Natural killer cell (primary cell): Measurements from ENCODE around the gene MAD1L1. TPM values are rescaled to one million over a fixed set of nuclear protein-coding genes. Genes with fewer than 3 reads are reported as not detected.
A peak's percentile ranks its signal among the peaks of the same experiment; 100 is the strongest.

Source experiments
- ATAC-seq, 3 donors: fragments of 150-1000 bp in 2 of 3; fragments of 200-7000 bp in 1 of 3; cut with Tn5 transposase; 1 replicate in 1 of 3; 2 replicates in 2 of 3; pipeline ENCODE4 v1.10.0; 2021; ENCODE audit warnings: mild to moderate bottlenecking in 2 of 3, moderate library complexity in 2 of 3
- DNase-seq, 2 donors: peaks; one replicate each; pipeline versions ENCODE4 v3.0.0 to v3.0.0-alpha.2; 2013 to 2021; ENCODE audit warnings: mixed read lengths in 1 of 2
- H3K27ac ChIP-seq: one replicate; pipeline ENCODE4 v1.5.1; 2013; ENCODE audit warnings: mild to moderate bottlenecking, low read length
- H3K27me3 ChIP-seq: one replicate; pipeline ENCODE4 v1.6.1; 2013; ENCODE audit warnings: low read length; ENCODE audit not compliant: control insufficient read depth, insufficient read depth
- H3K36me3 ChIP-seq: one replicate; pipeline ENCODE4 v1.6.1; 2013; ENCODE audit warnings: low read length; ENCODE audit not compliant: control insufficient read depth, insufficient read depth
- H3K4me1 ChIP-seq: one replicate; pipeline ENCODE4 v1.6.1; 2013; ENCODE audit warnings: low read length; ENCODE audit not compliant: control insufficient read depth, insufficient read depth
- H3K4me3 ChIP-seq: one replicate; pipeline ENCODE4 v1.5.1; 2013; ENCODE audit warnings: low read length
- H3K9me3 ChIP-seq: one replicate; pipeline ENCODE4 v1.6.1; 2013; ENCODE audit warnings: low read length; ENCODE audit not compliant: control insufficient read depth, insufficient read depth
- H3K27ac Mint-ChIP-seq, 2 donors: one replicate each; pipeline ENCODE4 v1.8.0; 2022; ENCODE audit warnings: mild to moderate bottlenecking in 2 of 2, mixed read lengths in 2 of 2, moderate library complexity in 1 of 2
- H3K27me3 Mint-ChIP-seq, 2 donors: one replicate each; pipeline ENCODE4 v1.8.0; 2022; ENCODE audit warnings: low read depth in 2 of 2, mixed read lengths in 2 of 2
- H3K36me3 Mint-ChIP-seq: one replicate; pipeline ENCODE4 v1.8.0; 2022; ENCODE audit warnings: mixed read lengths
- H3K4me1 Mint-ChIP-seq, 2 donors: one replicate each; pipeline ENCODE4 v1.8.0; 2022; ENCODE audit warnings: mixed read lengths in 2 of 2
- H3K4me3 Mint-ChIP-seq: one replicate; pipeline ENCODE4 v1.8.0; 2022; ENCODE audit warnings: mild to moderate bottlenecking, moderate library complexity, mixed read lengths
- H3K9me3 Mint-ChIP-seq, 2 donors: one replicate each; pipeline ENCODE4 v1.8.0; 2022; ENCODE audit warnings: mixed read lengths in 2 of 2
- WGBS: methylation state at CpG from one replicate; pipeline ENCODE4 v1.1.7; 2013; ENCODE audit warnings: missing lambda C conversion rate; ENCODE audit not compliant: insufficient coverage; 5-methylcytosine and 5-hydroxymethylcytosine counted together
- intact Hi-C: fragments of 100-400 bp; cut with micrococcal nuclease; formaldehyde crosslinking; loops from one replicate; pipeline ENCODE4 v1.14.2; 2022
- total RNA-seq, 4 donors: library from RNA; stranded (reverse); fragments of 120-200 nt in 1 of 4; gene quantifications; one replicate each; pipeline versions ENCODE4 v1.2.3 to v1.2.4, GENCODE V29; 2013 to 2022
- TF ChIP-seq, protein P1 (sequence below): fragments of 200-600 bp; IDR thresholded peaks from one replicate; pipeline ENCODE4 v1.8.0; 2022; ENCODE audit warnings: antibody characterized with exemption

MAD1L1 gene
- total RNA-seq, 3 donors from 2014 or later (not counting 1 experiment from before 2014, with no cell fraction given): 53.6 to 81.2 (median 77.4) TPM

DNA sequence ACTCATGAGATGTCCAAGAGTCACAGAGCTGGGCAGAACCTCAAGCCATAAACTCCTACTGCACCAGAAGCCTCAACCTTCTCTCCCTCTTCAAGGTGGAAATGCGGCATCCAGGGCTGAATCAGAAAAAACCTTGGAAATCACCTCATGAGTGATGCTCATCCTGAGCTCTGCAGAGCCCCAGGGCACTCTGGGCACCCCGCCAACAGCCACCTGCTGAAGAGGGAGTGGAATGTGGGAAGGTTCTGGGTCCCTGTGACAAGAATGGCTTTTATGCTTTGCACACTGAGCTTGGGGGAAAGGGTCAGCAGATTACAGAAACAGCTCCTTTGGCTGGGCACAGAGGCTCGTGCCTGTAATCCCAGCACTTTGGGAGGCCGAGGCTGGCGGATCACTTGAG is 28.1 kb upstream of the MAD1L1 start:
- 95% methylated on average over 5 of the region's 5 CpGs for WGBS
- H3K9me3 ChIP-seq: no peaks in the 10 kb centered on the region
- H3K36me3 ChIP-seq: peaks cover 3% of the 10 kb centered on the region
- no peaks in the 10 kb centered on the region for H3K27me3 ChIP-seq
- no peak overlapping the region for H3K4me3 Mint-ChIP-seq
- H3K4me1 ChIP-seq: peaks cover 30% of the 10 kb centered on the region
- H3K27me3 Mint-ChIP-seq: no peaks in the 10 kb centered on the region
- no peaks in the 10 kb centered on the region for H3K9me3 Mint-ChIP-seq
- no peaks in the 10 kb centered on the region for H3K36me3 Mint-ChIP-seq
- ATAC-seq: no peak
- intact Hi-C loops: no loop called here
- no peak overlapping the region for H3K27ac Mint-ChIP-seq
- H3K27ac ChIP-seq: no peak overlapping the region
- no peak overlapping the region for H3K4me3 ChIP-seq
- H3K4me1 Mint-ChIP-seq: peaks cover 12 to 28% of the 10 kb centered on the region in 2 donors
- TF ChIP-seq, protein P1, sequence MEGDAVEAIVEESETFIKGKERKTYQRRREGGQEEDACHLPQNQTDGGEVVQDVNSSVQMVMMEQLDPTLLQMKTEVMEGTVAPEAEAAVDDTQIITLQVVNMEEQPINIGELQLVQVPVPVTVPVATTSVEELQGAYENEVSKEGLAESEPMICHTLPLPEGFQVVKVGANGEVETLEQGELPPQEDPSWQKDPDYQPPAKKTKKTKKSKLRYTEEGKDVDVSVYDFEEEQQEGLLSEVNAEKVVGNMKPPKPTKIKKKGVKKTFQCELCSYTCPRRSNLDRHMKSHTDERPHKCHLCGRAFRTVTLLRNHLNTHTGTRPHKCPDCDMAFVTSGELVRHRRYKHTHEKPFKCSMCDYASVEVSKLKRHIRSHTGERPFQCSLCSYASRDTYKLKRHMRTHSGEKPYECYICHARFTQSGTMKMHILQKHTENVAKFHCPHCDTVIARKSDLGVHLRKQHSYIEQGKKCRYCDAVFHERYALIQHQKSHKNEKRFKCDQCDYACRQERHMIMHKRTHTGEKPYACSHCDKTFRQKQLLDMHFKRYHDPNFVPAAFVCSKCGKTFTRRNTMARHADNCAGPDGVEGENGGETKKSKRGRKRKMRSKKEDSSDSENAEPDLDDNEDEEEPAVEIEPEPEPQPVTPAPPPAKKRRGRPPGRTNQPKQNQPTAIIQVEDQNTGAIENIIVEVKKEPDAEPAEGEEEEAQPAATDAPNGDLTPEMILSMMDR: no peak
- DNase-seq: no peak

DNA sequence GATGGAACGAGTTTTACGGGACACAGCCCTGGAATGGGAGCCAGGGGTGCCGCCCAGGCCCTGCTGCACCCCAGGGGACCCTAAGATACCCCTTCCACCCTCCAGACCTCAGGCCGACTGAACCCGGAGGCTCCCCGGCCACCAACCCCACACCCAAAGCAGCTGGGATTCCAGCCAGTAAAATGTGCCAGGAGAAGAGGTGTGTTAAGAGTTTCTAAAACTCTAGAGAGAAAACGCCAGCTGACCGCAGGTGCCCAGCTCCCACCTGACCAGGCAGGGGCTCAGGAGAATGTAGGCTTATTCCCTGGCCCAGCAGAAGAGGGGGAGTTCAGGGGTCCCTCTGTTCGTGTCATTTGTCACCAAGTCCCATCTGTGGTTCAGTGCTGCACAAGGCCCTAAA is 26.7 kb upstream of the MAD1L1 start:
- peaks cover 12 to 28% of the 10 kb centered on the region in 2 donors for H3K4me1 Mint-ChIP-seq
- Histone ChIP-seq H3K4me3 (no peak overlapping the region), H3K27ac (no peak overlapping the region), H3K4me1 (peaks cover 36% of the 10 kb centered on the region), H3K36me3 (peaks cover 3% of the 10 kb centered on the region), H3K9me3 (no peaks in the 10 kb centered on the region), H3K27me3 (no peaks in the 10 kb centered on the region)
- H3K9me3 Mint-ChIP-seq: no peaks in the 10 kb centered on the region
- no peak for DNase-seq
- WGBS: 87% methylated on average over 6 of the region's 9 CpGs
- H3K27ac Mint-ChIP-seq: peak overlapping the region; percentile 40 to 57
- intact Hi-C loops: no loop called here
- TF ChIP-seq, protein P1: no peak
- no peaks in the 10 kb centered on the region for H3K27me3 Mint-ChIP-seq
- peak in 1 of 3 donors; percentile 3 for ATAC-seq
- H3K36me3 Mint-ChIP-seq: no peaks in the 10 kb centered on the region
- peak overlapping the region; percentile 18 for H3K4me3 Mint-ChIP-seq

DNA sequence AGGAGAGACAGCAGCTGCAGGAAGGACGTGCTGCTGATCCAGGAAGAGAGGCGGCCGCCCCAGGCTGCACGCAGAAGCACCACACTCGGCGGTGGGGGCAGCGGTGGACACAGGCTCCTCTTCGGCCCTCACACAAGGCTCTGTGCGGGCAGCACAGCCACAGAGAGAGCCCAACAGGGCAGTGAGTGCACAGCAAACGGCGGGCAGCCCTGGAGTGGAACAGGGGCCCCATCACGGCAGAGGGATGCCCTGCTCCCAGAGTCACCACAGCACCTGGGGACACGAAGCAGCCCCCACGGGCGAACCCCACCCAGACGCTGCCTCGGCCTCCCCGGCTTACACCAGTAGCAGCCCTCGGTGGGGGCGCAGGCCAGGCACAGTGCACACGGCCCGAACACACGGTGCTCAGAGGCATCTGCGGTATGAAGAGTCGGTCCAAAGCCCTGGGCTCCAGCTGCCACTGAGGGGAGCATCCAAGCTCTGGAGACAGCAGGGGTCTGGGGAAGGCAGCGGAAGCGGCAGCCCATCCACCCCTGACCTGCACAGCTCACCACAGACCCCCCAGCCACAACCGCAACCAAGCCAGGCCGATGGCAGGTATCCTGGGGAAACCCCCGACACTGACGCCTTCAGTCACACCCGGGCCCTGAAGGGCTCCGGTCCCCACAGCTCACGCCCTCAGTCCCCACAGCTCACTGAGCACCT is 26.1 kb upstream of the MAD1L1 start:
- no peak overlapping the region for H3K4me3 ChIP-seq
- ATAC-seq (peak; percentile 69 to 90 (median 87)), DNase-seq (peak; percentile 35 to 53)
- peak overlapping the region; percentile 40 to 57 for H3K27ac Mint-ChIP-seq
- peaks cover 12 to 28% of the 10 kb centered on the region in 2 donors for H3K4me1 Mint-ChIP-seq
- no peaks in the 10 kb centered on the region for H3K36me3 Mint-ChIP-seq
- H3K9me3 Mint-ChIP-seq: no peaks in the 10 kb centered on the region
- no peaks in the 10 kb centered on the region for H3K27me3 ChIP-seq
- H3K4me1 ChIP-seq: peaks cover 36% of the 10 kb centered on the region
- no peak overlapping the region for H3K27ac ChIP-seq
- TF ChIP-seq, protein P1: no peak
- no peaks in the 10 kb centered on the region for H3K9me3 ChIP-seq
- H3K4me3 Mint-ChIP-seq: peak overlapping the region; percentile 18
- H3K36me3 ChIP-seq: no peaks in the 10 kb centered on the region
- H3K27me3 Mint-ChIP-seq: no peaks in the 10 kb centered on the region
- intact Hi-C loops: no loop called here
- 65% methylated on average over 34 of the region's 34 CpGs for WGBS

- no peak overlapping the region for H3K4me3 ChIP-seq
- Mint-ChIP-seq H3K4me3 (no peak overlapping the region), H3K36me3 (no peaks in the 10 kb centered on the region), H3K27ac (no peak overlapping the region), H3K27me3 (no peaks in the 10 kb centered on the region), H3K9me3 (no peaks in the 10 kb centered on the region), H3K4me1 (peaks cover 12 to 33% of the 10 kb centered on the region in 2 donors)
- no peaks in the 10 kb centered on the region for H3K36me3 ChIP-seq
- intact Hi-C loops: no loop called here
- no peak for ATAC-seq
- H3K4me1 ChIP-seq: peaks cover 44% of the 10 kb centered on the region
- 94% methylated on average over 17 of the region's 17 CpGs for WGBS
- H3K27me3 ChIP-seq: no peaks in the 10 kb centered on the region
- DNase-seq: no peak
- no peak overlapping the region for H3K27ac ChIP-seq
- H3K9me3 ChIP-seq: no peaks in the 10 kb centered on the region
- TF ChIP-seq, protein P1: no peak
Observed at GRCh38 chr7:2257651-2258050, 24.9 kb upstream of the MAD1L1 start.
